ENCODE results near the gene USP40. TPM values are rescaled to one million over a fixed set of nuclear protein-coding genes. Genes with fewer than 3 reads are reported as not detected.

USP40 gene
- total RNA-seq, 1 donor from 2014 or later, result 32.9 TPM

DNA sequence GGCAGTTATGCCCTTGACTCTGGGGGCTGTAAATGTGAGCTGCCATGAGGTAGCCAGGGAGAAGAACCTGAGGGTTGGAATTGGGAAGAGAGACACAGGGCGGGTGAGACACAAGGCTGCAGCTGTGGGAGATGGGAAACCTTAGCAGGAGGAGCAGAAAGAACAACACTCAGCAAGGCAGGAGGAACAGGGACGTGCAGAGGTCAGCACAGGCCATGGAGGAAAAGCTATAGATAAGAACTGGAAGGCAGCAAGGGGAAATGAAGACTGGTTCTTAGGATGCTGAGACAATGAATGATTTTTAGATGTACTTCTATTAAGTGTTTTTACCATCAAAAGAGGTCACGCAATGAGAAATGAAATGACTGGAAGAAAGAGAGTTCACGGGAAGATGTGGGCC, 80.2 kb downstream of the USP40 start:
- H3K36me3 Mint-ChIP-seq, result peaks cover 30% of the 10 kb centered on the region
- no peaks in the 10 kb centered on the region for H3K79me2 ChIP-seq (ENCODE audit: low read depth)
- peaks cover 6% of the 10 kb centered on the region for H3K4me1 Mint-ChIP-seq
- H3F3A ChIP-seq (ENCODE audit: low read depth), result no peaks in the 10 kb centered on the region
- H3K27me3 ChIP-seq, result no peaks in the 10 kb centered on the region
- no peak for TF ChIP-seq EZH2 (IDR thresholded peaks at IDR 0.05)
- no peak for TF ChIP-seq EZH2phosphoT487 (IDR thresholded peaks at IDR 0.05)
- TF ChIP-seq, protein P1, sequence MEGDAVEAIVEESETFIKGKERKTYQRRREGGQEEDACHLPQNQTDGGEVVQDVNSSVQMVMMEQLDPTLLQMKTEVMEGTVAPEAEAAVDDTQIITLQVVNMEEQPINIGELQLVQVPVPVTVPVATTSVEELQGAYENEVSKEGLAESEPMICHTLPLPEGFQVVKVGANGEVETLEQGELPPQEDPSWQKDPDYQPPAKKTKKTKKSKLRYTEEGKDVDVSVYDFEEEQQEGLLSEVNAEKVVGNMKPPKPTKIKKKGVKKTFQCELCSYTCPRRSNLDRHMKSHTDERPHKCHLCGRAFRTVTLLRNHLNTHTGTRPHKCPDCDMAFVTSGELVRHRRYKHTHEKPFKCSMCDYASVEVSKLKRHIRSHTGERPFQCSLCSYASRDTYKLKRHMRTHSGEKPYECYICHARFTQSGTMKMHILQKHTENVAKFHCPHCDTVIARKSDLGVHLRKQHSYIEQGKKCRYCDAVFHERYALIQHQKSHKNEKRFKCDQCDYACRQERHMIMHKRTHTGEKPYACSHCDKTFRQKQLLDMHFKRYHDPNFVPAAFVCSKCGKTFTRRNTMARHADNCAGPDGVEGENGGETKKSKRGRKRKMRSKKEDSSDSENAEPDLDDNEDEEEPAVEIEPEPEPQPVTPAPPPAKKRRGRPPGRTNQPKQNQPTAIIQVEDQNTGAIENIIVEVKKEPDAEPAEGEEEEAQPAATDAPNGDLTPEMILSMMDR (IDR thresholded peaks at IDR 0.05), result no peak
- no peaks in the 10 kb centered on the region for H3K36me3 ChIP-seq
- H3K9ac ChIP-seq, result no peak overlapping the region
- H3K4me1 ChIP-seq, result no peaks in the 10 kb centered on the region
- H3K9me3 Mint-ChIP-seq, result peaks cover 3% of the 10 kb centered on the region
- DNase-seq (ENCODE audit: low spot score), result no peak
- H4K20me1 ChIP-seq (ENCODE audit: low read depth), result no peaks in the 10 kb centered on the region
- no peak overlapping the region for H3K4me3 Mint-ChIP-seq
- peaks cover 2% of the 10 kb centered on the region for H3K27me3 Mint-ChIP-seq (ENCODE audit: insufficient read depth, low read depth)
- H3K27ac Mint-ChIP-seq, result no peak overlapping the region
- H3K4me2 ChIP-seq, result no peak overlapping the region
- no peaks in the 10 kb centered on the region for H3K9me3 ChIP-seq (ENCODE audit: low read depth)
- no peak overlapping the region for H2AFZ ChIP-seq (replicated peaks)
- no peak overlapping the region for H3K27ac ChIP-seq
- no peak overlapping the region for H3K4me3 ChIP-seq

GRCh38 chr2:233485726-233486125, 80.9 kb downstream of the USP40 start:
- Histone ChIP-seq H3K4me2 (no peak overlapping the region), H2AFZ (replicated peaks) (no peak overlapping the region), H3K4me1 (no peaks in the 10 kb centered on the region), H3K9ac (no peak overlapping the region), H3F3A (ENCODE audit: low read depth) (no peaks in the 10 kb centered on the region), H3K36me3 (no peaks in the 10 kb centered on the region), H3K4me3 (no peak overlapping the region), H3K9me3 (ENCODE audit: low read depth) (no peaks in the 10 kb centered on the region), H3K79me2 (ENCODE audit: low read depth) (no peaks in the 10 kb centered on the region), H3K27ac (no peak overlapping the region), H4K20me1 (ENCODE audit: low read depth) (no peaks in the 10 kb centered on the region), H3K27me3 (no peaks in the 10 kb centered on the region)
- Mint-ChIP-seq H3K4me1 (peaks cover 7% of the 10 kb centered on the region), H3K4me3 (no peak overlapping the region), H3K27me3 (ENCODE audit: insufficient read depth, low read depth) (peaks cover 2% of the 10 kb centered on the region), H3K36me3 (peaks cover 33% of the 10 kb centered on the region), H3K27ac (no peak overlapping the region), H3K9me3 (peaks cover 3% of the 10 kb centered on the region)
- TF ChIP-seq EZH2phosphoT487 (IDR thresholded peaks at IDR 0.05), result no peak
- no peak for TF ChIP-seq EZH2 (IDR thresholded peaks at IDR 0.05)
- TF ChIP-seq, protein P1 (IDR thresholded peaks at IDR 0.05), result no peak
- no peak for DNase-seq (ENCODE audit: low spot score)

GRCh38 chr2:233482616-233483015, 84.0 kb downstream of the USP40 start:
- Histone ChIP-seq H3K79me2 (ENCODE audit: low read depth) (no peaks in the 10 kb centered on the region), H2AFZ (replicated peaks) (no peak overlapping the region), H3K36me3 (no peaks in the 10 kb centered on the region), H3F3A (ENCODE audit: low read depth) (no peaks in the 10 kb centered on the region), H3K4me1 (no peaks in the 10 kb centered on the region), H4K20me1 (ENCODE audit: low read depth) (no peaks in the 10 kb centered on the region), H3K4me3 (no peak overlapping the region), H3K9ac (no peak overlapping the region), H3K4me2 (no peak overlapping the region), H3K27ac (no peak overlapping the region), H3K9me3 (ENCODE audit: low read depth) (no peaks in the 10 kb centered on the region), H3K27me3 (no peaks in the 10 kb centered on the region)
- no peak overlapping the region for H3K4me3 Mint-ChIP-seq
- TF ChIP-seq EZH2phosphoT487 (IDR thresholded peaks at IDR 0.05), result no peak
- DNase-seq (ENCODE audit: low spot score), result no peak
- H3K27ac Mint-ChIP-seq, result no peak overlapping the region
- H3K36me3 Mint-ChIP-seq, result peaks cover 33% of the 10 kb centered on the region
- peaks cover 7% of the 10 kb centered on the region for H3K4me1 Mint-ChIP-seq
- peaks cover 2% of the 10 kb centered on the region for H3K27me3 Mint-ChIP-seq (ENCODE audit: insufficient read depth, low read depth)
- peaks cover 3% of the 10 kb centered on the region for H3K9me3 Mint-ChIP-seq

DNA sequence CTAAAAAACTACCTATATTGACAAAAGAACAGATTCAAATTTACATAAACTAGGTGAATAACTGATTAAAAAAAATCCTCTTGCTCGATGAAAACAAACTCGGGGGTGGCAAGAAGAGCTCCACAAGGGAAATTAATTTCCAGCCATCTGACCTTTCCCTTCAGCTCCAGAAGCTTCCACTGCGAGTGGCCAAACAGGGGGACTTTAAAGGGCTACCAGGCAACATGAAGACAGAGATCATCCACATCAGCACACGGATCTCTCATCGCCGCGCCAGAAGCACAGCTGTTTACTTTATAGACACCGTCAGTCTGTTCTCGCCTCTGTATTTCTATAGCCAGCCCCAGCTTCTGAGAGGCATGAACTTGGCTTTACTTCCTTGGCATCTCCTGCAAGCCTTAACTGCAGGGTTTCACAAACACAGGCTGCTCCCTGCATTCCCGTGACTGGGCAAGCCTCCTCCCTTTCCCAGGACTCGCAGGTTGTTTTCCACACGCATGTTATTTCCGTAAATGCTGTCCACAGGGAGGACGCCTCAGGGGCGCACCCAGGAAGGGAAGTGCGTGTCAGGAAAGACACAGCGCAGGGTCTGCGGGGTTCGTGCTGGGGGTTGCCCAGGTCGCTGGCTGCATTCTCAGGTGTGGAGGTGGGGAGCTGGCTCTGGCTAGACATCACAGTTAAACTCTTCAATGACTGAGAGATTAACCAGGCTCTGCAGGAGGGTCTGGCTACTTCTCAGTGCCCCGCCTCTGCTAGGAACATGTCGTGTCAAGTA, 85.0 kb downstream of the USP40 start:
- Histone ChIP-seq H3K9ac (no peak overlapping the region), H3K4me2 (no peak overlapping the region), H3K36me3 (no peaks in the 10 kb centered on the region), H4K20me1 (ENCODE audit: low read depth) (no peaks in the 10 kb centered on the region), H3K79me2 (ENCODE audit: low read depth) (no peaks in the 10 kb centered on the region), H3K27me3 (no peaks in the 10 kb centered on the region), H3K4me3 (no peak overlapping the region), H3K27ac (no peak overlapping the region), H2AFZ (replicated peaks) (no peak overlapping the region), H3K4me1 (no peaks in the 10 kb centered on the region), H3F3A (ENCODE audit: low read depth) (no peaks in the 10 kb centered on the region), H3K9me3 (ENCODE audit: low read depth) (no peaks in the 10 kb centered on the region)
- TF ChIP-seq, protein P1 (IDR thresholded peaks at IDR 0.05), result no peak
- no peak for TF ChIP-seq EZH2 (IDR thresholded peaks at IDR 0.05)
- no peak for TF ChIP-seq EZH2phosphoT487 (IDR thresholded peaks at IDR 0.05)
- Mint-ChIP-seq H3K4me3 (no peak overlapping the region), H3K27me3 (ENCODE audit: insufficient read depth, low read depth) (peaks cover 2% of the 10 kb centered on the region), H3K4me1 (peaks cover 6% of the 10 kb centered on the region), H3K27ac (peak overlapping the region; percentile 63), H3K9me3 (peaks cover 3% of the 10 kb centered on the region), H3K36me3 (peaks cover 33% of the 10 kb centered on the region)
- no peak for DNase-seq (ENCODE audit: low spot score)
